GM06990 (cell line): Measurements from ENCODE around the gene BCL3.

Source experiments
- DNase-seq: peaks from one replicate; pipeline ENCODE4 v3.0.0-alpha.2; 2011; ENCODE audit not compliant: insufficient read length; ENCODE audit errors: extremely low read depth
- H3K27me3 ChIP-seq: replicated peaks from 2 replicates; pipeline ENCODE4 v1.6.0; 2011; ENCODE audit warnings: low read length; ENCODE audit not compliant: control insufficient read depth, insufficient read depth
- H3K36me3 ChIP-seq: 2 replicates; pipeline ENCODE4 v1.5.1; 2011; ENCODE audit warnings: low read length; ENCODE audit not compliant: control insufficient read depth, insufficient read depth
- H3K4me3 ChIP-seq: replicated peaks from 2 replicates; pipeline ENCODE4 v1.5.1; 2011; ENCODE audit warnings: low read depth, mild to moderate bottlenecking, control low read depth, low read length
- CTCF ChIP-seq: IDR thresholded peaks from 2 replicates; pipeline ENCODE4 v1.5.1; 2011; ENCODE audit warnings: low read length, control low read depth, mild to moderate bottlenecking, inconsistent platforms; ENCODE audit not compliant: insufficient read depth, poor library complexity, severe bottlenecking

BCL3 gene

DNA sequence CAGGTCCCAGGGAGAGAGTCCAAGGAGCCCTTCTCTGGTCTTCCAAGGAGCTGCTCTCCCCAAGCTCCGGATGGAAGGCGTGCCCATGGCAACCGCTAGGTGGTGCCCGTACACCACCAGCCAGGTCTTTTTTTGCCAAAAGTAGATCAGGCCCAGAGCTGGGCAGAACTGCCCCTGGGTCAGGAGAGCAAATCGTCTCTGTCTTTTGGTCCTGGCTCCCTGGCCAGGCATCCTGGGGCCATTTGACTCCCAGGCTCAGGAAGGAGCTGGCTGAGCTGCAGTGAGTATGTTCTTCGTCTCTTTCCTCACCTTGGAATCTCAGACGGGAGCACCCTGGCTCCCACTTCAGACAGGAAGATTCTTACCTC is 24.6 kb upstream of the BCL3 start:
- H3K36me3 ChIP-seq: no peaks in the 10 kb centered on the region
- TF ChIP-seq CTCF: peak; percentile 97
- H3K27me3 ChIP-seq: no peaks in the 10 kb centered on the region
- H3K4me3 ChIP-seq: no peak overlapping the region
- peak; percentile 79 for DNase-seq

DNA sequence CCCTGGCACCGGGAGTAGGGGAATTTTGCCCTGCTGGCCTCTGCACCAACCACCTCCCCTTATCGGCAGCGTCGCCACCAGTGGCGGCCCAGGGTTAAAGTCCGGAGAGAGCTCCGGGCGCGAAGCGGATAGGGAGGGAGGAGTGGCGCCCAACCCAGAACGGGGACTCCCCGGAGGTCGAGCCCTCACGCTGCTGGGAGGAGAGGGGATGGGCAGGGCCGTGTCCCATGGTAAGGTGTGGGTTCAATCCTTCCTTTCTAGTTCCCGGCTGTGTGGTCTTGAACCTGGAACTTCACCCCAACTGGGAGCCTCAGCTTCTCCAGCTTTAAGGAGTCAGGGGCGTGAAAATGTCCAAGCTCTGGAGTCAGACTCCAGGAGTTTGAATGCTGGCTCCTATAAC is 23.3 kb upstream of the BCL3 start:
- Histone ChIP-seq H3K36me3 (no peaks in the 10 kb centered on the region), H3K27me3 (no peaks in the 10 kb centered on the region), H3K4me3 (no peak overlapping the region)
- TF ChIP-seq CTCF: no peak
- no peak for DNase-seq

DNA sequence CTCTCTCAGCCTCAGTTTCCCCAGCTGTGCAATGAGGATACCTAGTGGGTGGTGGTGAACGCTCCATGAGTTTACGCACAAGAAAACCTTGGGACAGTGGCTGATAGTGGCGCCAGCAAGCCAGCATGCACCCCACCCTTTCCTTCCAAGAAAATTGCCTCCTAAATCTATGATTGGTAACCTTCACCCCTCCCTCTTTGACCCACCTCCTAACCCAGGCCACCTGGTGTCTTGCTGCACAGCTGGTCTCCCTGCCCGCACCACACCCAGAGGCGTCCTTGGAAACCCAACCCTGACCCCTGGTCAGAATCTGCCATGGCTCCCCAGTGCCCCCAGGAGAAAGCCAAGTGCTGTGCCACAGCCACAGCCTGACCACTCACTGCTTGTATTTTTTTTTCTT is 22.8 kb upstream of the BCL3 start:
- no peak for DNase-seq
- no peaks in the 10 kb centered on the region for H3K27me3 ChIP-seq
- no peak for TF ChIP-seq CTCF
- H3K36me3 ChIP-seq: no peaks in the 10 kb centered on the region
- H3K4me3 ChIP-seq: no peak overlapping the region

GRCh38 chr19:44726465-44726864 is 22.0 kb upstream of the BCL3 start:
- no peak for TF ChIP-seq CTCF
- Histone ChIP-seq H3K27me3 (no peaks in the 10 kb centered on the region), H3K36me3 (no peaks in the 10 kb centered on the region), H3K4me3 (no peak overlapping the region)
- no peak for DNase-seq

DNA sequence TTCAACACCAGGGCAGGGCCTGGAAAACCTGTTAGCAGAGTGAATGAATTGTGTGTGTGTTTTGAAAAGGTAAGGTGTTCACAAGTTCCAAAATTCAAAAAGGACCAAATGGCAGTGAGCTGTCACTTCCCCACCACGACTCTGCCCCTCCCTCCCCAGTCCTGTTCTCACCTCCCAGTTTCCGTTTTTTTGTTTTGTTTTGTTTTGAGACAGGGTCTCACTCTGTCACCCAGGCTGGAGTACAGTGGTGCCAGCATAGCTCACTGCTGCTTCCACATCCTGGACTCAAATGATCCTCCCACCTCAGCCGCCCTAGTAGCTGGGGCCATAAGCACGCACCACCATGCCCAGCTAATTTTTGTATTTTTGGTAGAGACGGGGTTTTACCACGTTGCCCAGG is 20.3 kb upstream of the BCL3 start:
- H3K4me3 ChIP-seq: no peak overlapping the region
- DNase-seq: no peak
- H3K27me3 ChIP-seq: no peaks in the 10 kb centered on the region
- TF ChIP-seq CTCF: no peak
- H3K36me3 ChIP-seq: no peaks in the 10 kb centered on the region

- no peak for DNase-seq
- Histone ChIP-seq H3K36me3 (no peaks in the 10 kb centered on the region), H3K27me3 (no peaks in the 10 kb centered on the region), H3K4me3 (no peak overlapping the region)
- no peak for TF ChIP-seq CTCF
Measured at GRCh38 chr19:44729516-44730033, 18.9 kb upstream of the BCL3 start.
